Mesothelial cell of epicardium (in vitro differentiated cells): ENCODE results near the gene SCAP. TPM values are rescaled to one million over a fixed set of nuclear protein-coding genes. Genes with fewer than 3 reads are reported as not detected.
"Not testable (repeated sequence)": the region's sequence is repeated elsewhere in the genome, so short reads cannot be mapped to it uniquely, and the experiment has no call there.

Experiments used
- DNase-seq, 2 experiments: peaks; one replicate each; pipeline ENCODE4 v3.0.0; 2021; ENCODE audit warnings: low spot score in 2 of 2; ENCODE audit not compliant: unreplicated experiment in 2 of 2
- H3K27ac Mint-ChIP-seq: 2 replicates; pipeline ENCODE4 v1.8.0; 2021; ENCODE audit warnings: mixed read lengths
- H3K27me3 Mint-ChIP-seq: 2 replicates; pipeline ENCODE4 v1.8.0; 2021; ENCODE audit warnings: low read depth, mixed read lengths
- H3K36me3 Mint-ChIP-seq: 2 replicates; pipeline ENCODE4 v1.8.0; 2021; ENCODE audit warnings: mixed read lengths
- H3K4me1 Mint-ChIP-seq: 2 replicates; pipeline ENCODE4 v1.8.0; 2021; ENCODE audit warnings: mixed read lengths
- H3K4me3 Mint-ChIP-seq: 2 replicates; pipeline ENCODE4 v1.8.0; 2021; ENCODE audit warnings: mild to moderate bottlenecking, moderate library complexity, mixed read lengths
- H3K9me3 Mint-ChIP-seq: 2 replicates; pipeline ENCODE4 v1.8.0; 2021; ENCODE audit warnings: mixed read lengths
- total RNA-seq: library from RNA; stranded (reverse); gene quantifications from 3 replicates; pipeline ENCODE4 v1.2.1, GENCODE V29; 2021
- TF ChIP-seq, protein P1 (sequence below): fragments of 200-600 bp; sonication (generic); IDR thresholded peaks from one replicate; pipeline ENCODE4 v1.5.0; 2021; ENCODE audit warnings: antibody characterized with exemption; ENCODE audit not compliant: unreplicated experiment

SCAP gene
- total RNA-seq, 1 donor from 2014 or later: 113 TPM

DNA sequence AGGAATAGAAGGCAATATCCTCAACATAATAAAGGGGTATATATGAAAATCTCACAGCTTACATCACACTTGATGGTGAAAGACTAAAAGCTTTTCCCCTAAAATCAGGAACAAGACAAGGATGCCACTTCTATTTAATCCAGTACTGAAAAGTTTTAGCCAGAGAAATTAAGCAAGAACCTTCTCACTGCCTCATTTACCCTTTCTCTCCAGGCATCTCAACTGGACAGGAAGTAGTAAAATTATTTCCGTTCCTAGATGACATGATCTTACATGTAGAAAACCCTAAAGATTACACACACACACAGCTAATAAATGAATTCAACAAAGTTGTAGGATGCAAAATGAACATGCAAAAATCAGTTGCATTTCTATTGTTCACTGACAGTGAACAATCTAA is 11.2 kb downstream of the SCAP start:
- H3K4me3 Mint-ChIP-seq: no peak overlapping the region

DNA sequence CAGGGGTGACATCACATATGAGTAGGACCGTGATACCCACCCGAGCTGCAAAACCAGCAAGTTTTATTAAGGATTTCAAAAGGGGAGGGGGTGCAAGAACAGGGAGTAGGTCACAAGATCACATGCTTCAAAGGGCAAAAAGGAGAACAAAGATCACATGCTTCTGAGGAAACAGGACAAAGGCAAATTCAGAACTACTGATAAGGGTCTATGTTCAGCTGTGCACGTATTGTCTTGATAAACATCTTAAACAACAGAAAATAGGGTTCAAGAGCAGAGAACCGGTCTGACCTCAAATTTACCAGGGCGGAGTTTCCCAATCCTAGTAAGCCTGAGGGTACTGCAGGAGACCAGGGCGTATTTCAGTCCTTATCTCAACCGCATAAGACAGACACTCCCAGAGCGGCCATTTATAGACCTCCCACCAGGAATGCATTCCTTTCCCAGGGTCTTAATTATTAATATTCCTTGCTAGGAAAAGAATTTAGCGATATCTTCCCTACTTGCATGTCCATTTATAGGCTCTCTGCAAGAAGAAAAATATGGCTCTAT is 16.1 kb downstream of the SCAP start:
- not testable (repeated sequence) for H3K4me1 Mint-ChIP-seq, H3K27me3 Mint-ChIP-seq, H3K9me3 Mint-ChIP-seq, DNase-seq, H3K36me3 Mint-ChIP-seq, H3K4me3 Mint-ChIP-seq, H3K27ac Mint-ChIP-seq

More for the DNA sequence above, 11.2 kb downstream of the SCAP start:
- Mint-ChIP-seq H3K36me3 (peaks cover 24% of the 10 kb centered on the region), H3K4me1 (no peaks in the 10 kb centered on the region), H3K9me3 (peaks cover 11% of the 10 kb centered on the region), H3K27ac (no peak overlapping the region), H3K27me3 (no peaks in the 10 kb centered on the region)
- TF ChIP-seq, protein P1, sequence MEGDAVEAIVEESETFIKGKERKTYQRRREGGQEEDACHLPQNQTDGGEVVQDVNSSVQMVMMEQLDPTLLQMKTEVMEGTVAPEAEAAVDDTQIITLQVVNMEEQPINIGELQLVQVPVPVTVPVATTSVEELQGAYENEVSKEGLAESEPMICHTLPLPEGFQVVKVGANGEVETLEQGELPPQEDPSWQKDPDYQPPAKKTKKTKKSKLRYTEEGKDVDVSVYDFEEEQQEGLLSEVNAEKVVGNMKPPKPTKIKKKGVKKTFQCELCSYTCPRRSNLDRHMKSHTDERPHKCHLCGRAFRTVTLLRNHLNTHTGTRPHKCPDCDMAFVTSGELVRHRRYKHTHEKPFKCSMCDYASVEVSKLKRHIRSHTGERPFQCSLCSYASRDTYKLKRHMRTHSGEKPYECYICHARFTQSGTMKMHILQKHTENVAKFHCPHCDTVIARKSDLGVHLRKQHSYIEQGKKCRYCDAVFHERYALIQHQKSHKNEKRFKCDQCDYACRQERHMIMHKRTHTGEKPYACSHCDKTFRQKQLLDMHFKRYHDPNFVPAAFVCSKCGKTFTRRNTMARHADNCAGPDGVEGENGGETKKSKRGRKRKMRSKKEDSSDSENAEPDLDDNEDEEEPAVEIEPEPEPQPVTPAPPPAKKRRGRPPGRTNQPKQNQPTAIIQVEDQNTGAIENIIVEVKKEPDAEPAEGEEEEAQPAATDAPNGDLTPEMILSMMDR: no peak
- DNase-seq: no peak

DNA sequence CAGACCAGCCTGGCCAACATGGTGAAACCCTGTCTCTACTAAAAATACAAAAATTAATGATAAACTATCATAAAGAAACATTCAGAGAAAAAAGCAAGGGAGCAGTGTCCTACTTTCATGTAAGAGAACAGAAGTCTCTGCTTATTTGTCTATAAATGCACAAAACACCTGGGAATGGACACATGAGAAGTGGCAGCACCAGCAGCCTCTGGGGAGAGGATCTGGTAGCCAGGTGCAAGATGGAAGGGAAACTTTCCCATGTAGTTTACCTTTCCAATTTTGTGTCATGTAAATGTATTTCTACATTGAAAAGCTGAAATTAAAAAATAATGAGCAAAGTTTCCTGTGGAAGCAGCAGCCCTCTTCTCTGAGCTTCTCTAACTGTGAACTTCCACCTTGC is 18.8 kb downstream of the SCAP start:
- Mint-ChIP-seq H3K27ac (no peak overlapping the region), H3K36me3 (peaks cover 9% of the 10 kb centered on the region), H3K9me3 (peaks cover 6% of the 10 kb centered on the region), H3K27me3 (no peaks in the 10 kb centered on the region), H3K4me1 (no peaks in the 10 kb centered on the region), H3K4me3 (no peak overlapping the region)
- no peak for DNase-seq
- TF ChIP-seq, protein P1: no peak

DNA sequence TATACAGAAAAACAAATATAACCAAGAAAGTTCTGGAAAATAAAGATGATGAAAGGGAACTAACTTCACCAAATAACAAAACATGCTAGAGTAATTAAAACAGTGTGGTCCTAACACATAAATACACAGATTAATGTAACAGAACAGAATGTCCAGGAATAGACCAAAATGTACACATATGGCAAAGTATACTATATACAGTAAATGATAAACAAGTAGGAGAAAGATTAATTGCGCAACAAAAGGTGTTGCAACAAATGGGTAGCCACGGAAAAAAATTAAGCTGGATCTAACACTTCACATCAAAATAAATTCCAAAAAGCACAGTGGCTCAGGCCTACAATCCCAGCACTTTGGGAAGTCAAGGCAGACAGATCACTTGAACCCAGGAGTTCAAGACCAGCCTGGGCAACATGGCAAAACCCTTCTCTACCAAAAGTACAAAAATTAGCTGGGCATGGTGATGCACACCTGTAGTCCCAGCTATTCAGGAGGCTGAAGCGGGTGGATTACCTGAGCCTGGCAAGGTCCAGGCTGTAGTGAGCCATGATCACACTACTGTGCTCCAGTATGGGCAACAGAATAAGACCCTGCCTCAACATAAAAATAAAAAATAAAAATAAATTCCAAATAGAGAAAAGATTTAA is 19.8 kb downstream of the SCAP start:
- TF ChIP-seq, protein P1: no peak
- H3K9me3 Mint-ChIP-seq: peaks cover 6% of the 10 kb centered on the region
- H3K4me1 Mint-ChIP-seq: no peaks in the 10 kb centered on the region
- peak overlapping the region; percentile 2 for H3K27ac Mint-ChIP-seq
- H3K4me3 Mint-ChIP-seq: no peak overlapping the region
- no peaks in the 10 kb centered on the region for H3K27me3 Mint-ChIP-seq
- peaks cover 6% of the 10 kb centered on the region for H3K36me3 Mint-ChIP-seq
- DNase-seq: no peak

DNA sequence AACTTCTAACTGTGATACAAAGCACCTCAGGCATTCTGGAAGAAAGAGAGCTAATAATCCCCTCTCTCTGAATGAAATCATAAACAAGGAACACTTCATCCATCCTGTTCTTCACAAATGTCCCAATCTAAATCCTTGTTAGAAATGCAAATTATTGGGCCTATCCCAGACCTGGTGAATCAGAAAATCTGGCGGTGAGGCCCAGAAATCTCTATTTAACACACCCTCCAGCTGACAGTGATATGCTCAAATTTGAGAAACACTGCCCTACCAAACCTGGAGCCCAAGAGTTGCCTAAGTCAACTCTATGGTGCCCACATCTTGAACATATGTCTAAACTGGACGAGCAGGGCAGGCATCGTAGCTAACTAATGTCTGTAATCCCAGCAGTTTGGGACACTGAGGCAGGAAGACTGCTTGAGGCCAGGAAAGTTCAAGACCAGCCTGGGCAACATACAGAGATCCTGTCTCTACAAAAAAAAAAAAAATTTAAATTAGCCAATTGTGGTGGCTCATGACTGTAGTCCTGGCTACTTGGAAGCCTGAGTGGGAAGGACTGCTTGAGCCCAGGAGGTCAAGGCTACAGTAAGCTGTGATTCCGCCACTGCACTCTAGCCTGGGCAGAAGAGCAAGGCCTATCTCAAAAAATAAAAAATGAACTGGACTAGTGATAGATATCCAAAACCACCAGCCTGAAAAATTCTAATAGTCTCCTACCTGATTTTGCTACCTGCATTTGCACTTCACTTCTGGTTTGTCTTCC is 23.1 kb downstream of the SCAP start:
- Mint-ChIP-seq H3K27me3 (no peaks in the 10 kb centered on the region), H3K27ac (no peak overlapping the region), H3K36me3 (peaks cover 9% of the 10 kb centered on the region), H3K4me3 (no peak overlapping the region), H3K4me1 (no peaks in the 10 kb centered on the region), H3K9me3 (peaks cover 11% of the 10 kb centered on the region)
- TF ChIP-seq, protein P1: no peak
- DNase-seq: no peak

DNA sequence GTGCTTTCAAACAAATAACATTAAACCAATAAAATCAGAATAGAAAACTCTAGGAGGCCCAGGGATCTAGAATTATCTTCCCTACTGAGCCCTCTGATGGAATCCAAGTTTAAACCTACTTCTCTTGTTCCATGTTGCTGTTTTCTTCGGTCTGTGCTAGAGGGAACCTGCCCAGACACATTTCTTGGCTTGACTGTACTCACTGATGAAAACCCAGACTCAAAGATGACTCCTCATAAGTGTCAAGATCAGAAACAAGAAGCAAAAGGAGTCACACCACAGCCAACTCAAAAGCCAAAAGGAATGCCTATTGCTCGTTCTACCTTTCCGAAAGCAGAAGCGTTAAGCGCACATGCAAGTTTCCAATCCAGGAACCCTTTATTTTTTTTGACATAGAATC is 31.6 kb downstream of the SCAP start:
- Mint-ChIP-seq H3K27ac (peak overlapping the region; percentile 81), H3K36me3 (peaks cover 27% of the 10 kb centered on the region), H3K4me1 (peaks cover 16% of the 10 kb centered on the region), H3K27me3 (no peaks in the 10 kb centered on the region), H3K4me3 (no peak overlapping the region), H3K9me3 (peaks cover 11% of the 10 kb centered on the region)
- TF ChIP-seq, protein P1: no peak
- no peak for DNase-seq
